ENCODE results near the gene MEGF6.

The MEGF6 gene

DNA sequence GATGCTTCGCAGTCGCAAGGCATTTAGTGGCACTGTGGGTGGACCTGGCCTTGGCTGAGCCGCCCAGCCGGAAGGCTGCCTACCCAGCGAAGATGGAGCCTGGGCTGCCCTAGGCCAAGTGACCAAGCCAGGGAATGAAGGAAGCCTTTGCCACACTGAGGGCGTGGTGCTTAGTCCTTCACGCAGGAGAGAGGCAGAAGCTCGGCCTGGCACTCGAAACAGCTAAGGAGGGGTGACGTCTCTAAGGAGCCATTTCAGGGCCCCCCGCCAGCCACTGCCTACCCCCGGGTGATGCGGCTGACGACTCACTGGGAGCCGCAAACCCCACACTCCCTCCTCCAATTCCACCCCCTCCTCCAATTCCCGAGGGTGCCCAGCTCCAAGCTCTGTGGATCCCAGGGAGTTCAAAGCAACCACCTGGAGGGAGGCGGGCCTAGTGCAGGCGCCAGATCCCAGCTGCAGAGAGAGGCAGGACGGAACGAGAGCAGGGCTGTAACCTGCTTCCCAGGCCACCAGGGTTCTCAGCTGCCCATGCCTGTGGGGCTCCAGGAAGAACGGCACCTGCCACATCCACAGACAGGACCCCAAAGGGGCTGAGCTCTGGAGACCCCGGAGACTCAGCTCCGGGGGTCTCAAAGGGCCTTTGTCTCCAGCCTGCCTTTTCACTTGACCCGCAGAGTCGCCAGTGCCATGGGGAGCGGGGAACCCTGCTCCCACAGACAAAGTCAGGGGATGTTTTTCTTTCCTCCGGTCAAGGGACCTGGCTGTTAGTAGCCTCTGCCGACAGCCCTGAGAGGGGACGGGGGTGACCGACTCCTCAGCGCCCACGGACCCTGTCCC is 81.0 kb downstream of the MEGF6 start:
- H3K9ac ChIP-seq (ENCODE audit: low read depth in 1 of 2, low read length in 2 of 2): peak overlapping the region; percentile 52 to 65

DNA sequence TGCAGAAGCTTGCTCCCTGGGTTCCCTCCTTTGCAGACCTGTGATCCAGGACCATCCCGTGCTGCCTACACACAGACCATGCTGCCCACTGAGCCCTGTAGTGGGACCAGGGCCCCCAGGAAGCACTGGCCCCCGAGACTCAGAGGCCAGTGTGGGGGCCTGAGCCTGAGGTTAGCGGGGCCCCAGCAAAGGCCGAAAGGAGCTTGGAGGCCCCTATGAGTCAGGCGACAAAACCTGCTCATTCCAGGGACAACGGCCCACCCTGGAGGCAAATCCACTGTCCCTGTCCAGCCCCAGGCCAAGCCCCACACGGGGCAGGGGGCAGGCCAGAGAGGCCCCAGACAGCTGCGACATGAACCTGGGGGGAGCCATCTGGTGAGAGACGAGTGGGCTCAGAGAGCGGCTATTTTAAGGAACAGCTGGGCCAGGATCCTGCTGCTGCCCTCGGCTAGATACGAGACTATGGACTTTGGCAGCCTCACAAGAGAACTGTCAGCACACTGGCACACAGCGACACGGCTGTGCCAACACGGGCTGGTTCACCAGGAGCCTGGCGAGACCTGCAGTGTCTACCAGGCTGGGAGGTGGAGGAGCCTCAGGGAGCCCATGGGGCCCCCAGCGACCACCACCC is 82.1 kb downstream of the MEGF6 start:
- no peak overlapping the region for H3K9ac ChIP-seq (ENCODE audit: low read depth in 1 of 2, low read length in 2 of 2)
- no peaks in the 10 kb centered on the region for H3K36me3 ChIP-seq (ENCODE audit: control insufficient read depth in 2 of 2, insufficient read depth in 2 of 2, low read length in 2 of 2)
- H3K4me3 ChIP-seq (ENCODE audit: low read length in 2 of 2): no peak overlapping the region
- no peak overlapping the region for H3K27ac ChIP-seq (ENCODE audit: low read depth in 2 of 2, low read length in 2 of 2)
- H3K27me3 ChIP-seq (ENCODE audit: control insufficient read depth in 2 of 2, insufficient read depth in 2 of 2, low read length in 2 of 2): no peaks in the 10 kb centered on the region
- no peaks in the 10 kb centered on the region for H3K9me3 ChIP-seq (ENCODE audit: control insufficient read depth in 2 of 2, low read length in 2 of 2)
- H3K4me1 ChIP-seq (ENCODE audit: control insufficient read depth in 2 of 2, insufficient read depth in 2 of 2, low read length in 2 of 2): peaks cover 17 to 18% of the 10 kb centered on the region in 2 donors

More for the DNA sequence above, 81.0 kb downstream of the MEGF6 start:
- Histone ChIP-seq H3K4me3 (ENCODE audit: low read length in 2 of 2) (peak overlapping the region; percentile 50 to 69), H3K36me3 (ENCODE audit: control insufficient read depth in 2 of 2, insufficient read depth in 2 of 2, low read length in 2 of 2) (no peaks in the 10 kb centered on the region), H3K27me3 (ENCODE audit: control insufficient read depth in 2 of 2, insufficient read depth in 2 of 2, low read length in 2 of 2) (peaks cover 0 to 4% of the 10 kb centered on the region in 2 donors), H3K9me3 (ENCODE audit: control insufficient read depth in 2 of 2, low read length in 2 of 2) (no peaks in the 10 kb centered on the region), H3K4me1 (ENCODE audit: control insufficient read depth in 2 of 2, insufficient read depth in 2 of 2, low read length in 2 of 2) (peaks cover 17 to 18% of the 10 kb centered on the region in 2 donors), H3K27ac (ENCODE audit: low read depth in 2 of 2, low read length in 2 of 2) (peak overlapping the region; percentile 55 to 58)

DNA sequence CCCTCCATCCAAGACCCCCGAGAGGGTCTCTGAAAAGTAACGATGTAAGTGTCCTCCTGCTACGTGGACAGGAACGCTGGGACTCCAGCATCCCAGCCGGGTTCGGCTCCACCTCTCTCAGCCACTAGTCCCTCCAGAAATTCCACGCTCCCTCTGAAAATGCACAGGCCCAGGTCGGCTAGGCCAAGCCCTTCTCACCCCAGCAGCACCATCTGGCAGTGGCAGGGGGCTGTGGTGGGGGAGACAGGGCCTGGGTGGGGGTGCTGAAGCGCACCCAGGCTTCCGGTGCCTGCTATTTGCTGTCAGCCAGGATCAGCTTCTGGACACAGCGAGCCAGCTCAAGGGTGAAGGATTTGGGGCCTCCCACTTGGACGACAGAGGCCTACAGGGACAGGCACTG is 83.5 kb downstream of the MEGF6 start:
- no peaks in the 10 kb centered on the region for H3K27me3 ChIP-seq (ENCODE audit: control insufficient read depth in 2 of 2, insufficient read depth in 2 of 2, low read length in 2 of 2)
- no peak overlapping the region for H3K27ac ChIP-seq (ENCODE audit: low read depth in 2 of 2, low read length in 2 of 2)
- peaks cover 17 to 18% of the 10 kb centered on the region in 2 donors for H3K4me1 ChIP-seq (ENCODE audit: control insufficient read depth in 2 of 2, insufficient read depth in 2 of 2, low read length in 2 of 2)
- no peaks in the 10 kb centered on the region for H3K36me3 ChIP-seq (ENCODE audit: control insufficient read depth in 2 of 2, insufficient read depth in 2 of 2, low read length in 2 of 2)
- H3K9me3 ChIP-seq (ENCODE audit: control insufficient read depth in 2 of 2, low read length in 2 of 2): no peaks in the 10 kb centered on the region
- no peak overlapping the region for H3K4me3 ChIP-seq (ENCODE audit: low read length in 2 of 2)
- H3K9ac ChIP-seq (ENCODE audit: low read depth in 1 of 2, low read length in 2 of 2): no peak overlapping the region

DNA sequence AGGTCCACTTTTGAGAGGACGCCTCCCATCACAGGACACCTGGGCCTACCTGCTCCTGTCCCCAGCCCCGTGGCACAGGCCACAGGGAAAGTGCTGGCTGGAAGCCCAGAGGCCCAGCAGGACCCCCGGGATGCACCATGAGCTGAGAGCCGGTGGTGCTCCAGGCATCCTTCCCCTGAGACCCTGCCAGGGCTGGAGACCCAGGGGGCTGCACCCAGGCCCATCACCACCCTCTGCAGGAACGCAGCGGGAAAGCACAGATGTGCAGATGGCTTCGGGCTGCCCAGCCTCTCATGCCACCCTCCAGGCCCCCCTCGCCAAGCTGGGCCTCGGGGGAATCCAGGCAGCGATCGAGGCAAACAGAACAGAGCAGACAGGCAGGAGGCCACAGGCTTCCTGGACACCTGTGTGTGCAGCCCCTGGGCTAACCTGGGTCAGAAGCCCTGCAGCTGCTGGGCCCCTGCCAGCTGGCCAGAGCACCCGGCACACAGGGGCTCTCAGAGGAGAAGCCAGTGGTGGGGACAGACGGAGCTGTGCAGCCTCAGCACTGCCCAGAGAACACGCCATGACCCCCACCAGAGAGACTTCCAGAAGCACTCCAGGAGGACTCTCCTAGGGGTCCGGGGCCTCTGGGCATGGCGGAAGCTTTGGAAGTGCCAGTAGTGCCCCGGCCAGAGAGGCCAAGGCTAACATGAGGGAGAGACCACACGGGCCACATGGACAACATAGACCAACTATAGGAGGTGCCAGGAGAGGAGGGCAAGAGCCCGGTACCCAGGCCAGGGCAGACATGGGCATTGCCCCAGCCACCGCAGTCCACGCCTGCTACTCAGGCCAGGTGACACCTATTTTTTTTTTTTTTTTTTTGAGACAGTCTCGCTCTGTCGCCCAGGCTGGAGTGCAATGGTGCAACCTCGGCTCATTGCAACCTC is 85.5 kb downstream of the MEGF6 start:
- Histone ChIP-seq H3K9ac (ENCODE audit: low read depth in 1 of 2, low read length in 2 of 2) (no peak overlapping the region), H3K27ac (ENCODE audit: low read depth in 2 of 2, low read length in 2 of 2) (no peak overlapping the region), H3K4me1 (ENCODE audit: control insufficient read depth in 2 of 2, insufficient read depth in 2 of 2, low read length in 2 of 2) (peaks cover 17 to 18% of the 10 kb centered on the region in 2 donors), H3K9me3 (ENCODE audit: control insufficient read depth in 2 of 2, low read length in 2 of 2) (no peaks in the 10 kb centered on the region), H3K27me3 (ENCODE audit: control insufficient read depth in 2 of 2, insufficient read depth in 2 of 2, low read length in 2 of 2) (no peaks in the 10 kb centered on the region), H3K36me3 (ENCODE audit: control insufficient read depth in 2 of 2, insufficient read depth in 2 of 2, low read length in 2 of 2) (no peaks in the 10 kb centered on the region), H3K4me3 (ENCODE audit: low read length in 2 of 2) (no peak overlapping the region)

DNA sequence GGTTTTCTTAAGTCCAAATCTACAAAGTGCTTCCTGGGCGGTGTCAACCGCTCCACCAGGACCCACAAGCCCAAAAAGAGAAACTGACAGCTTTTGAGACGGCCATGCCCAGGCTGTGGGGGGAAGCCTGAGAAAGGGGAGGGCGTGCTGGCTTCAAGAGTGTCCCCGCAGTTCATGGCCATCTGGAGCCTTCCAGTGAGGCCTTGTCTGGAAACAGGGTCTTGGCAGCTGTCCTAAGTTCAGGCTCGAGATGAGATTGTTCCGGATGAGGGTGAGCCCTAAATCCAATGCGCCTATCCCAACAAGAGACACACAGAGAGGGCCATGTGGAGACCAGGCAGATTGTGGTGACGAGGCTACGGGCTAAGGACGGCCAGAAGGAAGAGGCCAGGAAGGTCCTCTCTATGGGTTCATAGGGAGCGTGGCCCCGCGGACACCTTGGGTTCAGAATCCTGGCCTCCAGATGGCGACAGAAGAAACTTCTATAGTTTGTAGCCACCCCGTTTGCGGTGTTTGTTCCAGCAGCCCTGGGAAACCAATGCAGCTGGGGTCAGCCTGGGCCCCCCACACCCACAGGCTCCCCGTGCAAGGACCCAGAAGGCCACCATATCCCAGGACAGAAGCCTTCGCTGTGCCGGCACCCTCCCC is 86.6 kb downstream of the MEGF6 start:
- no peaks in the 10 kb centered on the region for H3K36me3 ChIP-seq (ENCODE audit: control insufficient read depth in 2 of 2, insufficient read depth in 2 of 2, low read length in 2 of 2)
- H3K27ac ChIP-seq (ENCODE audit: low read depth in 2 of 2, low read length in 2 of 2): no peak overlapping the region
- no peaks in the 10 kb centered on the region for H3K27me3 ChIP-seq (ENCODE audit: control insufficient read depth in 2 of 2, insufficient read depth in 2 of 2, low read length in 2 of 2)
- H3K9me3 ChIP-seq (ENCODE audit: control insufficient read depth in 2 of 2, low read length in 2 of 2): no peaks in the 10 kb centered on the region
- H3K9ac ChIP-seq (ENCODE audit: low read depth in 1 of 2, low read length in 2 of 2): no peak overlapping the region
- peaks cover 6 to 7% of the 10 kb centered on the region in 2 donors for H3K4me1 ChIP-seq (ENCODE audit: control insufficient read depth in 2 of 2, insufficient read depth in 2 of 2, low read length in 2 of 2)
- H3K4me3 ChIP-seq (ENCODE audit: low read length in 2 of 2): no peak overlapping the region

DNA sequence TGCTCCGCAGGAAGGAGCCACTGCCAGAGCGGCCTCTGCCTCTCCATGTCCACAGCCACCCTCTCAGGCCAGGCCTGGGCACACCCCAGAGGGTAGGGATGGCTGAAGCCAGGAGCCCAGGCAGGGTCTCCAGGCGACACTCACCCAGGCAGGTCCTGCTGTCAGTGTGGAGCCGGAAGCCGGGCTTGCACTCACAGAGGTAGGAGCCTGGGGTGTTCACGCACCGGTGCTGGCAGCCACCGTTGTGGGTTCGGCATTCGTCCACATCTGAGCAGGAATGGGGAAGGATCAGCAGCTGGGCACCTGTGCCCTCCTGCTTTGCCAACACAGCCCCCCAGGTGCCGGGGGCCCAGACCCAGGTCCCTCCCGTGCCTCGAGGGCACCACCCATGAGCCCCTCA is 87.3 kb downstream of the MEGF6 start:
- Histone ChIP-seq H3K9me3 (ENCODE audit: control insufficient read depth in 2 of 2, low read length in 2 of 2) (no peaks in the 10 kb centered on the region), H3K27ac (ENCODE audit: low read depth in 2 of 2, low read length in 2 of 2) (no peak overlapping the region), H3K36me3 (ENCODE audit: control insufficient read depth in 2 of 2, insufficient read depth in 2 of 2, low read length in 2 of 2) (no peaks in the 10 kb centered on the region), H3K27me3 (ENCODE audit: control insufficient read depth in 2 of 2, insufficient read depth in 2 of 2, low read length in 2 of 2) (no peaks in the 10 kb centered on the region), H3K4me1 (ENCODE audit: control insufficient read depth in 2 of 2, insufficient read depth in 2 of 2, low read length in 2 of 2) (peaks cover 0 to 1% of the 10 kb centered on the region in 2 donors), H3K9ac (ENCODE audit: low read depth in 1 of 2, low read length in 2 of 2) (no peak overlapping the region), H3K4me3 (ENCODE audit: low read length in 2 of 2) (no peak overlapping the region)

DNA sequence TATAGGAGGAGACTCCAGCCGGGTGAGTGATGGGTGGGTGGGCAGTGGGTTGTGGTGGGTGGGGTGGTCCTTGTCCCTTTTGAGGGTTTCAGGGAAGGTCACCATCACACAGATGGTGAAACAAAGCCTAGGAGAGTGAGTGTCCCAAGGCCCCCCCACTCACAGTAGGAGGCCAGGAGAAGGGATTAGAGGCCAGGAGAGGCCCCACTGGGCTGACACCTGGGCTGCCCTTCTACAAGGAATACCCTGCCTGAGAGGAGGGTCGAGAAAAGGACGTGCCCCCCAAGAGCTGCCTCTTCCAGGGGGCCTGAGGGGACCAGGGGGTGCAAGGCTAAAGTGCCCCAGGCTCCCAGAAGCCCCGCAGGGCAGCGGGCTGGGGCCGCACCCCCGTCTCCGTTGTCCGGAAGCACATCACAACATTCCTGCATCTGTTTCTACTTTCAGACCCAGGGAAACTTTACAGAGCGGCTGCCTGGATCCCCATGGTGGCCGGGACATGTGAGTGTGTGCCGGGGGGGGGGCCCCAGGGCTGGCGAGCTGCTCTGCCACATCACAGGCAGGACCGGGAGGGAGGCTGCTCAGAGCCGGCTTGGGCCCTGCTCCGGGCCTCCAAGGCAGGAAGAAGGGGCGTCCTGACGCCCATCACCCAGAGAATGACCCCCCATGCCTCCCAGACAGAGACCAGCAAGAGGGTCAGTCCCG is 88.6 kb downstream of the MEGF6 start:
- no peaks in the 10 kb centered on the region for H3K27me3 ChIP-seq (ENCODE audit: control insufficient read depth in 2 of 2, insufficient read depth in 2 of 2, low read length in 2 of 2)
- H3K27ac ChIP-seq (ENCODE audit: low read depth in 2 of 2, low read length in 2 of 2): no peak overlapping the region
- no peaks in the 10 kb centered on the region for H3K9me3 ChIP-seq (ENCODE audit: control insufficient read depth in 2 of 2, low read length in 2 of 2)
- H3K4me1 ChIP-seq (ENCODE audit: control insufficient read depth in 2 of 2, insufficient read depth in 2 of 2, low read length in 2 of 2): no peaks in the 10 kb centered on the region
- no peak overlapping the region for H3K4me3 ChIP-seq (ENCODE audit: low read length in 2 of 2)
- H3K9ac ChIP-seq (ENCODE audit: low read depth in 1 of 2, low read length in 2 of 2): no peak overlapping the region
- no peaks in the 10 kb centered on the region for H3K36me3 ChIP-seq (ENCODE audit: control insufficient read depth in 2 of 2, insufficient read depth in 2 of 2, low read length in 2 of 2)

DNA sequence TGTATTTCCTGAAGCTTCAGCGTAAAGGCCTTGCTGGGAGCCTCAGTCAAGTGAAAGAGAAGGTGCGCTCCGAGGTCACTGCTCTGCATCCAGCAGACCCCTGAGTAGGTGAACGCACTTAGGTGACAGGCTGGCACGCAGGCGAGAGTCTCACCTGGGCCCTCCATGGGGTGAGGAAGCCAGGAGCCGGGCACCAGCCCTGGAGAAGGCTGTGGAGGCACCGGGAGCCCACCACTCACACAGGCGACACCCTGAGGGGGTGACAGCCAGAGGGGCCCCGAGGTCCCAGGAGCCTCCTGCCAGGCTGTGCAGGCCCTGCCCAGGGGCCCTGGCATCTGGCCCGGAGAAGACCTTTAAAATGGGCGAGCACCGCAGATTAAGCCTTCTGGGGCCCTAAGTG is 89.2 kb downstream of the MEGF6 start:
- no peaks in the 10 kb centered on the region for H3K36me3 ChIP-seq (ENCODE audit: control insufficient read depth in 2 of 2, insufficient read depth in 2 of 2, low read length in 2 of 2)
- no peaks in the 10 kb centered on the region for H3K9me3 ChIP-seq (ENCODE audit: control insufficient read depth in 2 of 2, low read length in 2 of 2)
- H3K27me3 ChIP-seq (ENCODE audit: control insufficient read depth in 2 of 2, insufficient read depth in 2 of 2, low read length in 2 of 2): no peaks in the 10 kb centered on the region
- H3K9ac ChIP-seq (ENCODE audit: low read depth in 1 of 2, low read length in 2 of 2): no peak overlapping the region
- no peak overlapping the region for H3K27ac ChIP-seq (ENCODE audit: low read depth in 2 of 2, low read length in 2 of 2)
- no peaks in the 10 kb centered on the region for H3K4me1 ChIP-seq (ENCODE audit: control insufficient read depth in 2 of 2, insufficient read depth in 2 of 2, low read length in 2 of 2)
- H3K4me3 ChIP-seq (ENCODE audit: low read length in 2 of 2): no peak overlapping the region

DNA sequence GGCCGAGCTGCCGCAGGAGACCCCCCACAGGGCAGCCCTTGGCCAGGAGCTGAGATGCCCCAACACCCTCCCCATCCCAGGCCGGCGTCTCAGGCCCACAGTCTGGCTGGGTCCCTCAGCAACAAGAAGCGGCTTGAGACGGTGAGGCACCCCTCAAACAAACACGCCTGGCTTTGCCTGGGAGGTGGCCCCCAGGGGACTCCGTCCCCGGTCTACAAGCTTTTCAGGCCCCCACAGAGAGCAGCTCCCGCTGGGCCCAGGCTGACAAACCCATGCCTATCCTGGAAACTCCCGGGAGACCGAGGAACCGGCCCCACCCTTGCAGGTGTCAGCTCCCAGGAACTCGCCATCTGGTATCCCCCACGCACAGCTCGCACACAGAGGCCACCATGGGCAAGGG is 89.9 kb downstream of the MEGF6 start:
- H3K36me3 ChIP-seq (ENCODE audit: control insufficient read depth in 2 of 2, insufficient read depth in 2 of 2, low read length in 2 of 2): no peaks in the 10 kb centered on the region
- H3K9ac ChIP-seq (ENCODE audit: low read depth in 1 of 2, low read length in 2 of 2): no peak overlapping the region
- H3K4me3 ChIP-seq (ENCODE audit: low read length in 2 of 2): no peak overlapping the region
- H3K27me3 ChIP-seq (ENCODE audit: control insufficient read depth in 2 of 2, insufficient read depth in 2 of 2, low read length in 2 of 2): no peaks in the 10 kb centered on the region
- H3K9me3 ChIP-seq (ENCODE audit: control insufficient read depth in 2 of 2, low read length in 2 of 2): no peaks in the 10 kb centered on the region
- H3K27ac ChIP-seq (ENCODE audit: low read depth in 2 of 2, low read length in 2 of 2): no peak overlapping the region
- no peaks in the 10 kb centered on the region for H3K4me1 ChIP-seq (ENCODE audit: control insufficient read depth in 2 of 2, insufficient read depth in 2 of 2, low read length in 2 of 2)
